ENCODE measurements around the gene TAC3.

Gene TAC3

GRCh38 chr12:57044889-57045288 is 28.6 kb upstream of the TAC3 start:
- DNase-seq (ENCODE audit: low spot score) = no peak

GRCh38 chr12:57044468-57044867 is 28.1 kb upstream of the TAC3 start:
- no peak for DNase-seq (ENCODE audit: low spot score)
- TF ChIP-seq, protein P1, sequence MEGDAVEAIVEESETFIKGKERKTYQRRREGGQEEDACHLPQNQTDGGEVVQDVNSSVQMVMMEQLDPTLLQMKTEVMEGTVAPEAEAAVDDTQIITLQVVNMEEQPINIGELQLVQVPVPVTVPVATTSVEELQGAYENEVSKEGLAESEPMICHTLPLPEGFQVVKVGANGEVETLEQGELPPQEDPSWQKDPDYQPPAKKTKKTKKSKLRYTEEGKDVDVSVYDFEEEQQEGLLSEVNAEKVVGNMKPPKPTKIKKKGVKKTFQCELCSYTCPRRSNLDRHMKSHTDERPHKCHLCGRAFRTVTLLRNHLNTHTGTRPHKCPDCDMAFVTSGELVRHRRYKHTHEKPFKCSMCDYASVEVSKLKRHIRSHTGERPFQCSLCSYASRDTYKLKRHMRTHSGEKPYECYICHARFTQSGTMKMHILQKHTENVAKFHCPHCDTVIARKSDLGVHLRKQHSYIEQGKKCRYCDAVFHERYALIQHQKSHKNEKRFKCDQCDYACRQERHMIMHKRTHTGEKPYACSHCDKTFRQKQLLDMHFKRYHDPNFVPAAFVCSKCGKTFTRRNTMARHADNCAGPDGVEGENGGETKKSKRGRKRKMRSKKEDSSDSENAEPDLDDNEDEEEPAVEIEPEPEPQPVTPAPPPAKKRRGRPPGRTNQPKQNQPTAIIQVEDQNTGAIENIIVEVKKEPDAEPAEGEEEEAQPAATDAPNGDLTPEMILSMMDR (IDR thresholded peaks at IDR 0.05; ENCODE audit: extremely low read depth, missing control alignments) = no peak

More at GRCh38 chr12:57044889-57045288, 28.6 kb upstream of the TAC3 start:
- TF ChIP-seq, protein P1 (IDR thresholded peaks at IDR 0.05; ENCODE audit: extremely low read depth, missing control alignments) = no peak

GRCh38 chr12:57042695-57043094 is 26.4 kb upstream of the TAC3 start:
- no peak for DNase-seq (ENCODE audit: low spot score)
- TF ChIP-seq, protein P1 (IDR thresholded peaks at IDR 0.05; ENCODE audit: extremely low read depth, missing control alignments) = no peak

GRCh38 chr12:57040750-57041149 is 24.4 kb upstream of the TAC3 start:
- DNase-seq (ENCODE audit: low spot score) = no peak
- TF ChIP-seq, protein P1 (IDR thresholded peaks at IDR 0.05; ENCODE audit: extremely low read depth, missing control alignments) = no peak

GRCh38 chr12:57040211-57040610 is 23.9 kb upstream of the TAC3 start:
- DNase-seq (ENCODE audit: low spot score) = no peak
- TF ChIP-seq, protein P1 (IDR thresholded peaks at IDR 0.05; ENCODE audit: extremely low read depth, missing control alignments) = no peak

DNA sequence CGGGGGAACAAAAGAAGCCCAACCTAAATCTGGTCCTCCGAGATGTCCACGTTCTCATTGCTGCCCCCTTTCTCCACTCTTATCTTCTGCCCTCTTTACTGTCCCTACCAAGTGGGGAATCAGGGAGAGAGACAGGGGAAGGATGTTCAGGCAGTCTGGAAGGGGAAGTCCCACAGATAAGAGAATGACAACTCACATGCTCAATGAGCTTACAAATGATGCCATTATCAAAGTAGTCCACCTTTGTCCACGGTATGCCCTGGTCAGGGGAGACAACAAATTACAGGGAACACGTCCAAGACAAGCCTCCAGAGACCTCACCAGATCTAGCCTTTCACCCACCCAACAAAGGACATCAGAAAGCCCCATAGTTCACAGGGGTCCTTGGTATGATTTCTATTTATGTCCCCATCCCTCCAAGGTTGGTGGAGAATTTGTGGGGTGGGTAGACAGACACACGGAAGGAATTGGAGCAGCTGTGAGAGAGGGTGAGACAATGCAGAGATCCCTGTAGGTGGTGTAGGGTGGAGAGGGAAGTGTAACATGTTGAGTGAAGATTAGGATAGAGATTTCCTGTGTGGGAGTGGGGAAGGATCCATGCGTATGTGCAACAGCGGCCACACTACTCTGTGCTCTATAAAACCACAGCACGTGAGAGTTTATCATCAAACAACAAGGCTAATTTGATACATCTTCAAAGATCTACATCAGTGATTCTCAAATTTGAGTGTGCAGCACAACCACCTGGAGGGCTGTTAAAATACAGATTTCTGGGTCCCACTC is 22.9 kb upstream of the TAC3 start:
- TF ChIP-seq, protein P1 (IDR thresholded peaks at IDR 0.05; ENCODE audit: extremely low read depth, missing control alignments) = no peak
- DNase-seq (ENCODE audit: low spot score) = no peak

DNA sequence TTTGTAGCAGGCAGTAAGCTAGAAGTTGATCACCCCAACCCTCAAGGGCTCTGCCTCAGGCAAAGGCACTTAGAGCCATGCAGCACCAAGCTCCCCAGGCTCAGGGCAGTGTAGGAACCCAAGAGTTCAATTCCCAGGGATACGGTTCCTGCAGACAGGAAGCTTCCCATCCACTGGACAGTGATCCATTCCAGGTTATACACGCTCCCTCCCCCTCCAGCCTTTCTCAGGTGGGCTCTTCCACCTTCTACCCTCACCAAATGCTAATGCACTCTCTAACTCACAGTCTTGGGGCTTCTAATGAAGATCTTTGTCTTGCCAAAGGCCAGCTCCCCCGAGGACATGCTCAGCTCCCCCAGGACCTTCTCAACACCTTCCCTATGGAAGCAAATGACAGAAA is 20.9 kb upstream of the TAC3 start:
- TF ChIP-seq, protein P1 (IDR thresholded peaks at IDR 0.05; ENCODE audit: extremely low read depth, missing control alignments) = no peak
- no peak for DNase-seq (ENCODE audit: low spot score)

All from GM20000 (cell line).